ENCODE results near the gene TBC1D1.

Gene TBC1D1

GRCh38 chr4:37890801-37891259, at the start of gene TBC1D1:
Gene TBC1D1, plus strand, starts transcription at chr4:37891084. Its CDS starts 11,012 bp downstream, at chr4:37902096.
- H3K4me3 ChIP-seq (ENCODE audit: low read depth, low read length), result peak within 1 kb of the TSS; percentile 66
- DNase-seq (ENCODE audit: low read depth), result no peak
- no peak for TF ChIP-seq CTCF (IDR thresholded peaks at IDR 0.05; ENCODE audit: control insufficient read depth, extremely low read depth, insufficient read depth)

GRCh38 chr4:37844204-37844603, 46.7 kb upstream of the TBC1D1 start:
- no peak for DNase-seq (ENCODE audit: low read depth)
- no peak overlapping the region for H3K4me3 ChIP-seq (ENCODE audit: low read depth, low read length)
- no peak for TF ChIP-seq CTCF (IDR thresholded peaks at IDR 0.05; ENCODE audit: control insufficient read depth, extremely low read depth, insufficient read depth)

DNA sequence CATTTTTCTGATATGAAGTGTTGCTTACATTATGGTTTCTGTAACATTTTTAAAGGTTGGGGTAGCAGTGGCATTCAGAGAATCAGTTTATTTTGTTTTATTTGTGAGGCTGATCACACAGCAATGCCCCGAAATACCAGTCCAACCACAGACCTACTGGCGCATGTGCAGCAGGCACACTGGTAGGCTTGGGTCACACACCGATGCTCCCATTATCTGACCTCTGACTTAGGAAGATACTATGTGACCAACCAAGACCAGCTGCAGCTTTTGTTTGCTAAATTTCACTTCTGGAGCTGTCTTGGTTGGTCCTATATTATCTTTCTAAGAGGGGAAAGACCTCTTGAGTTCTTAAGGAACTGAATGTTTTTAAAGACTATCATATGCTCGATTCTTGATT, 45.7 kb upstream of the TBC1D1 start:
- H3K4me3 ChIP-seq (ENCODE audit: low read depth, low read length), result no peak overlapping the region
- DNase-seq (ENCODE audit: low read depth), result no peak
- TF ChIP-seq CTCF (IDR thresholded peaks at IDR 0.05; ENCODE audit: control insufficient read depth, extremely low read depth, insufficient read depth), result no peak

DNA sequence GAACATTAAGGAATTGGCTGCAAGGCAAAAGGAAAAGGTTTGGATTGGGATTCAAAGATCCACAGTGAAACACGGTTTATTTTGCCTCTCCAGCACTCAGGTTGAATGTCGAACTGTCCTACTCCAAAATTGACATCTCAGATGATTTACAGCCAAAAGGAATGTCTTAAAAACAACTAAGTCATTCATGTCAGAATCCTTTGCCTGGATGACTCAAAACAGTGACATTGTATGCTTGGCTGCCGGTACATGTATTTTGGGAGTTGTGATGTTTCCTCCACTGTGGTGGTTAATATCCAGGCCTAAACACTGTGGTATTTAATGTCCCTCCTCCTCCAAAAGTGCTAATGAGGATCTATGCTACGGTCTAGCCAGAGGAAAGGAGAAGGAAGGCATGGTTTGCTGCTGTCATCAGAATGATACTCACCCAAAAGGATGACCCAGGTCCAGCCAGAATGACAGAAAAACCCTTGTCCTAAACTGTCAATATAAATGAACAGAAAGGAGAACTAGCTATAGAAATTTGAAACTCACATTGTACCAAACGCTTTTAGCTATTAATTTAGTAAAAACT, 43.5 kb upstream of the TBC1D1 start:
- no peak for TF ChIP-seq CTCF (IDR thresholded peaks at IDR 0.05; ENCODE audit: control insufficient read depth, extremely low read depth, insufficient read depth)
- DNase-seq (ENCODE audit: low read depth), result no peak
- no peak overlapping the region for H3K4me3 ChIP-seq (ENCODE audit: low read depth, low read length)

DNA sequence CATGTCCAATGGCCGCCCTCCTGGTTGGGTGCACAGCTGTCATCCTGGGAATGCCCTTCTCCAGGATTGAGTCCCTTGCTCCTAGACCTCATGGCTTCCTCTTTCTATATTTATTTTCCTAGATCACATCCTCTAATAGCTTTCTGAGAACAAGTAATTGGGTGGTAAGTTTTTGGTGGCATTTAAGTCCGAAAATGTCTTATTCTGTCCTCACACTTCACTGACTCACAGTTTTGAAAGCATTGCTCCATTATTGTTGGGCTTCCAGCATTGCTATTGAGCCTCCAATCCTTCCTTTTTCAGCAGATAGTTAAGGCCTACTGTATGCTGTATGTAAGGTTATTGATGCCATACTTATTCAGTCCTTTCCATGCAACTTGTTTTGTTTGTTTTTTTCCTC, 38.5 kb upstream of the TBC1D1 start:
- no peak for DNase-seq (ENCODE audit: low read depth)
- no peak overlapping the region for H3K4me3 ChIP-seq (ENCODE audit: low read depth, low read length)
- TF ChIP-seq CTCF (IDR thresholded peaks at IDR 0.05; ENCODE audit: control insufficient read depth, extremely low read depth, insufficient read depth), result no peak

GRCh38 chr4:37858112-37858511, 32.8 kb upstream of the TBC1D1 start:
- H3K4me3 ChIP-seq (ENCODE audit: low read depth, low read length), result no peak overlapping the region
- TF ChIP-seq CTCF (IDR thresholded peaks at IDR 0.05; ENCODE audit: control insufficient read depth, extremely low read depth, insufficient read depth), result no peak
- DNase-seq (ENCODE audit: low read depth), result no peak

- H3K4me3 ChIP-seq (ENCODE audit: low read depth, low read length), result no peak overlapping the region
- no peak for TF ChIP-seq CTCF (IDR thresholded peaks at IDR 0.05; ENCODE audit: control insufficient read depth, extremely low read depth, insufficient read depth)
- DNase-seq (ENCODE audit: low read depth), result no peak
Observed at GRCh38 chr4:37858872-37859271, 32.0 kb upstream of the TBC1D1 start.
